Effector memory CD8-positive, alpha-beta T cell (primary cell): ENCODE data around the gene AMOTL1.

Source experiments
- ATAC-seq: fragments of 150-1000 bp; cut with Tn5 transposase; replicated peaks from 2 replicates; pipeline ENCODE4 v1.10.0; 2021; ENCODE audit warnings: mild to moderate bottlenecking, moderate library complexity
- DNase-seq, 3 experiments: peaks; one replicate each; pipeline ENCODE4 v3.0.0; 2021
- H3K27ac Mint-ChIP-seq, 2 donors: one replicate each; pipeline ENCODE4 v1.8.0; 2022; ENCODE audit warnings: mild to moderate bottlenecking in 2 of 2, mixed read lengths in 2 of 2, moderate library complexity in 2 of 2
- H3K27me3 Mint-ChIP-seq, 2 donors: one replicate each; pipeline ENCODE4 v1.8.0; 2022; ENCODE audit warnings: mixed read lengths in 2 of 2
- H3K36me3 Mint-ChIP-seq: one replicate; pipeline ENCODE4 v1.8.0; 2022; ENCODE audit warnings: mild to moderate bottlenecking, moderate library complexity, mixed read lengths; ENCODE audit not compliant: insufficient read depth
- H3K4me1 Mint-ChIP-seq, 2 donors: one replicate each; pipeline ENCODE4 v1.8.0; 2022; ENCODE audit warnings: low read depth in 2 of 2, mixed read lengths in 2 of 2
- H3K4me3 Mint-ChIP-seq, 2 donors: one replicate each; pipeline ENCODE4 v1.8.0; 2022; ENCODE audit warnings: mild to moderate bottlenecking in 2 of 2, mixed read lengths in 2 of 2, moderate library complexity in 2 of 2
- H3K9me3 Mint-ChIP-seq, 2 donors: one replicate each; pipeline ENCODE4 v1.8.0; 2022; ENCODE audit warnings: mixed read lengths in 2 of 2

AMOTL1 gene

GRCh38 chr11:94854770-94855633, 86.8 kb downstream of the AMOTL1 start:
- Mint-ChIP-seq H3K9me3 (no peaks in the 10 kb centered on the region), H3K27me3 (peaks cover 25 to 43% of the 10 kb centered on the region in 2 donors), H3K4me3 (no peak overlapping the region), H3K4me1 (no peaks in the 10 kb centered on the region), H3K36me3 (peaks cover 2% of the 10 kb centered on the region), H3K27ac (no peak overlapping the region)
- ATAC-seq (no peak), DNase-seq (no peak)

GRCh38 chr11:94855666-94856065, 87.5 kb downstream of the AMOTL1 start:
- no peak for ATAC-seq
- H3K4me3 Mint-ChIP-seq = no peak overlapping the region

GRCh38 chr11:94856443-94856842, 88.3 kb downstream of the AMOTL1 start:
- H3K27ac Mint-ChIP-seq = no peak overlapping the region
- H3K36me3 Mint-ChIP-seq = no peaks in the 10 kb centered on the region
- no peak overlapping the region for H3K4me3 Mint-ChIP-seq
- H3K9me3 Mint-ChIP-seq = no peaks in the 10 kb centered on the region
- H3K4me1 Mint-ChIP-seq = no peaks in the 10 kb centered on the region
- H3K27me3 Mint-ChIP-seq = peaks cover 27 to 47% of the 10 kb centered on the region in 2 donors
- ATAC-seq = no peak
- no peak for DNase-seq

More at GRCh38 chr11:94855666-94856065, 87.5 kb downstream of the AMOTL1 start:
- H3K36me3 Mint-ChIP-seq = no peaks in the 10 kb centered on the region
- H3K27me3 Mint-ChIP-seq = peaks cover 19 to 39% of the 10 kb centered on the region in 2 donors
- H3K9me3 Mint-ChIP-seq = no peaks in the 10 kb centered on the region
- no peaks in the 10 kb centered on the region for H3K4me1 Mint-ChIP-seq
- no peak overlapping the region for H3K27ac Mint-ChIP-seq
- no peak for DNase-seq

- no peak overlapping the region for H3K4me3 Mint-ChIP-seq
- no peak for DNase-seq
- H3K27ac Mint-ChIP-seq = no peak overlapping the region
- H3K36me3 Mint-ChIP-seq = no peaks in the 10 kb centered on the region
- no peaks in the 10 kb centered on the region for H3K9me3 Mint-ChIP-seq
- H3K4me1 Mint-ChIP-seq = no peaks in the 10 kb centered on the region
- peaks cover 32 to 54% of the 10 kb centered on the region in 2 donors for H3K27me3 Mint-ChIP-seq
- no peak for ATAC-seq
Observed at GRCh38 chr11:94857337-94857736, 89.2 kb downstream of the AMOTL1 start.

GRCh38 chr11:94858012-94858705, 90.0 kb downstream of the AMOTL1 start:
- Mint-ChIP-seq H3K4me1 (no peaks in the 10 kb centered on the region), H3K27ac (no peak overlapping the region), H3K36me3 (no peaks in the 10 kb centered on the region), H3K4me3 (no peak overlapping the region), H3K9me3 (no peaks in the 10 kb centered on the region), H3K27me3 (peaks cover 32 to 53% of the 10 kb centered on the region in 2 donors)
- no peak for DNase-seq
- no peak for ATAC-seq

- peaks cover 18 to 57% of the 10 kb centered on the region in 2 donors for H3K27me3 Mint-ChIP-seq
- DNase-seq (no peak), ATAC-seq (no peak)
- no peak overlapping the region for H3K27ac Mint-ChIP-seq
- no peaks in the 10 kb centered on the region for H3K4me1 Mint-ChIP-seq
- no peaks in the 10 kb centered on the region for H3K36me3 Mint-ChIP-seq
- no peaks in the 10 kb centered on the region for H3K9me3 Mint-ChIP-seq
- no peak overlapping the region for H3K4me3 Mint-ChIP-seq
Observed at GRCh38 chr11:94860333-94860732, 92.2 kb downstream of the AMOTL1 start.

- Mint-ChIP-seq H3K4me3 (no peak overlapping the region), H3K27ac (peak overlapping the region in 1 of 2 donors; percentile 42), H3K27me3 (peaks cover 21 to 59% of the 10 kb centered on the region in 2 donors), H3K9me3 (no peaks in the 10 kb centered on the region), H3K36me3 (no peaks in the 10 kb centered on the region), H3K4me1 (no peaks in the 10 kb centered on the region)
- DNase-seq = no peak
- no peak for ATAC-seq
Observed at GRCh38 chr11:94861306-94861845, 93.2 kb downstream of the AMOTL1 start.

GRCh38 chr11:94862926-94863880, 95.0 kb downstream of the AMOTL1 start:
- DNase-seq (no peak), ATAC-seq (no peak)
- Mint-ChIP-seq H3K27me3 (peaks cover 27 to 60% of the 10 kb centered on the region in 2 donors), H3K4me3 (no peak overlapping the region), H3K36me3 (no peaks in the 10 kb centered on the region), H3K4me1 (no peaks in the 10 kb centered on the region), H3K27ac (no peak overlapping the region), H3K9me3 (no peaks in the 10 kb centered on the region)

- no peaks in the 10 kb centered on the region for H3K36me3 Mint-ChIP-seq
- no peak overlapping the region for H3K4me3 Mint-ChIP-seq
- no peaks in the 10 kb centered on the region for H3K4me1 Mint-ChIP-seq
- DNase-seq (no peak), ATAC-seq (no peak)
- peaks cover 27 to 49% of the 10 kb centered on the region in 2 donors for H3K27me3 Mint-ChIP-seq
- no peaks in the 10 kb centered on the region for H3K9me3 Mint-ChIP-seq
- H3K27ac Mint-ChIP-seq = no peak overlapping the region
Observed at GRCh38 chr11:94864506-94865045, 96.4 kb downstream of the AMOTL1 start.

- ATAC-seq = no peak
- no peaks in the 10 kb centered on the region for H3K4me1 Mint-ChIP-seq
Observed at GRCh38 chr11:94866231-94866822, 98.2 kb downstream of the AMOTL1 start.

GRCh38 chr11:94866936-94867795, 99.0 kb downstream of the AMOTL1 start:
- Mint-ChIP-seq H3K9me3 (no peaks in the 10 kb centered on the region), H3K36me3 (no peaks in the 10 kb centered on the region), H3K4me1 (no peaks in the 10 kb centered on the region), H3K4me3 (no peak overlapping the region), H3K27ac (no peak overlapping the region), H3K27me3 (peaks cover 24 to 41% of the 10 kb centered on the region in 2 donors)
- ATAC-seq (no peak), DNase-seq (no peak)

More at GRCh38 chr11:94866231-94866822, 98.2 kb downstream of the AMOTL1 start:
- Mint-ChIP-seq H3K36me3 (no peaks in the 10 kb centered on the region), H3K9me3 (no peaks in the 10 kb centered on the region), H3K4me3 (no peak overlapping the region), H3K27ac (no peak overlapping the region), H3K27me3 (peaks cover 22 to 40% of the 10 kb centered on the region in 2 donors)
- no peak for DNase-seq

- no peak overlapping the region for H3K27ac Mint-ChIP-seq
- no peak overlapping the region for H3K4me3 Mint-ChIP-seq
- H3K36me3 Mint-ChIP-seq = no peaks in the 10 kb centered on the region
- H3K4me1 Mint-ChIP-seq = no peaks in the 10 kb centered on the region
- no peaks in the 10 kb centered on the region for H3K9me3 Mint-ChIP-seq
- DNase-seq (no peak), ATAC-seq (no peak)
- H3K27me3 Mint-ChIP-seq = peaks cover 36 to 47% of the 10 kb centered on the region in 2 donors
Observed at GRCh38 chr11:94868468-94868867, 100.3 kb downstream of the AMOTL1 start.
